ENCODE results near the gene PIGV.

DNA sequence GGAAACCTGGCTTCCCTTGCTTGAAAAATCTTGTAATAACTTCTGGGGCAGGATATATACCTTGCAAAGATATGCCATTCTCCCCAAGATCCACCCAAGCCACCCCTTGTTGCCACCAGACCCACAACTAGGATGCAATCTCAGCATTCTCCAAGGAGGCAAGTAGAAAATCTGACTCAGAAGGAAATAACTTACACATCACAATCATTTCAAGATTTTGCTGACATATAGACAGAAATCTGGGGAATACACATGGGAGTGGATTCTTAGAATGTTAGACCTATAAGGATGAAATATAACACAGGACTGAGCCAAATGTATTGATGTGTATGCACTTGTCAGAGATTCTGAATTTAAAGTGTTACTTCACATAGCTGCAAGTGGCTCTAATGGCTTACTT is 24.0 kb downstream of the PIGV start:
- TF ChIP-seq POLR2A (IDR thresholded peaks at IDR 0.05; ENCODE audit: low read length) (no peak), GATA1 (IDR thresholded peaks at IDR 0.05; ENCODE audit: low read depth, low read length) (no peak)
